ENCODE measurements around the gene EBLN2.

EBLN2 gene

GRCh38 chr3:73061416-73061815 is at the start of gene EBLN2:
TSS of gene EBLN2 (plus strand) at chr3:73061659. CDS start at chr3:73062082, 423 bp downstream.
- no peak for DNase-seq (ENCODE audit: low spot score)

GRCh38 chr3:73018298-73018697 is 43.2 kb upstream of the EBLN2 start:
- no peak for DNase-seq (ENCODE audit: low spot score)

- DNase-seq (ENCODE audit: low spot score) = no peak
Observed at GRCh38 chr3:73018790-73019441, 42.5 kb upstream of the EBLN2 start.

GRCh38 chr3:73021301-73021835 is 40.1 kb upstream of the EBLN2 start:
- DNase-seq (ENCODE audit: low spot score) = no peak

- no peak for DNase-seq (ENCODE audit: low spot score)
Observed at GRCh38 chr3:73024836-73025235, 36.6 kb upstream of the EBLN2 start.

- DNase-seq (ENCODE audit: low spot score) = no peak
Observed at GRCh38 chr3:73026111-73026759, 35.2 kb upstream of the EBLN2 start.

GRCh38 chr3:73026760-73027113 is 34.7 kb upstream of the EBLN2 start:
- no peak for DNase-seq (ENCODE audit: low spot score)

GRCh38 chr3:73028803-73029202 is 32.7 kb upstream of the EBLN2 start:
- no peak for DNase-seq (ENCODE audit: low spot score)

GRCh38 chr3:73029321-73029796 is 32.1 kb upstream of the EBLN2 start:
- no peak for DNase-seq (ENCODE audit: low spot score)

- no peak for DNase-seq (ENCODE audit: low spot score)
Observed at GRCh38 chr3:73030073-73030597, 31.3 kb upstream of the EBLN2 start.

- no peak for DNase-seq (ENCODE audit: low spot score)
Observed at GRCh38 chr3:73031573-73032103, 29.8 kb upstream of the EBLN2 start.

GRCh38 chr3:73036694-73037591 is 24.5 kb upstream of the EBLN2 start:
- no peak for DNase-seq (ENCODE audit: low spot score)

- no peak for DNase-seq (ENCODE audit: low spot score)
Observed at GRCh38 chr3:73041537-73041936, 19.9 kb upstream of the EBLN2 start.

GRCh38 chr3:73043414-73043813 is 18.0 kb upstream of the EBLN2 start:
- no peak for DNase-seq (ENCODE audit: low spot score)

GRCh38 chr3:73045391-73045790 is 16.1 kb upstream of the EBLN2 start:
- DNase-seq (ENCODE audit: low spot score) = no peak

GRCh38 chr3:73046195-73046594 is 15.3 kb upstream of the EBLN2 start:
- DNase-seq (ENCODE audit: low spot score) = no peak

- no peak for DNase-seq (ENCODE audit: low spot score)
Observed at GRCh38 chr3:73049319-73049718, 12.1 kb upstream of the EBLN2 start.

GRCh38 chr3:73052857-73053256 is 8.6 kb upstream of the EBLN2 start:
- DNase-seq (ENCODE audit: low spot score) = no peak

GRCh38 chr3:73055583-73055982 is 5.9 kb upstream of the EBLN2 start:
- no peak for DNase-seq (ENCODE audit: low spot score)

GRCh38 chr3:73056014-73056844 is 5.2 kb upstream of the EBLN2 start:
- DNase-seq (ENCODE audit: low spot score) = no peak

- no peak for DNase-seq (ENCODE audit: low spot score)
Observed at GRCh38 chr3:73056845-73057150, 4.7 kb upstream of the EBLN2 start.

Data from HuH-7 (cell line).